Left colon (tissue), 2 donors: ENCODE measurements around the gene HRG. TPM values are rescaled to one million over a fixed set of nuclear protein-coding genes. Genes with fewer than 3 reads are reported as not detected.
"Not testable (repeated sequence)": the region's sequence is repeated elsewhere in the genome, so short reads cannot be mapped to it uniquely, and the experiment has no call there.

Experiments
- ATAC-seq: fragments of 200-7000 bp; cut with Tn5 transposase; one replicate; pipeline ENCODE4 v1.9.1; 2020; ENCODE audit warnings: mild to moderate bottlenecking, moderate library complexity
- DNase-seq, 2 donors: peaks; one replicate each; pipeline ENCODE4 v3.0.0-alpha.2; 2020
- intact Hi-C, 2 donors: fragments of 100-400 bp; cut with DNase I in 1 of 2; cut with micrococcal nuclease in 1 of 2; formaldehyde crosslinking; loops; one replicate each; pipeline versions ENCODE4 v1.11.2 to v1.14.0; 2022; cut with DNase I, micrococcal nuclease
- total RNA-seq, 2 donors: library from RNA; stranded (reverse); fragmentation: NEBNext Ultra II Directional; extraction: Animal tissue kit (Norgen Biotek cat#: 25700); gene quantifications; one replicate each; pipeline ENCODE4 v1.2.1, GENCODE V29; 2021
- donor health status: DM: no; HTN: no; CAD: no.
- donor health status: DM: yes; HTN: yes; CAD: no.

Gene HRG
- total RNA-seq, 2 donors from 2014 or later, result not detected

GRCh38 chr3:186708983-186709679, 43.3 kb downstream of the HRG start:
- DNase-seq, result no peak
- ATAC-seq, result no peak
- intact Hi-C loops, result no loop called here

DNA sequence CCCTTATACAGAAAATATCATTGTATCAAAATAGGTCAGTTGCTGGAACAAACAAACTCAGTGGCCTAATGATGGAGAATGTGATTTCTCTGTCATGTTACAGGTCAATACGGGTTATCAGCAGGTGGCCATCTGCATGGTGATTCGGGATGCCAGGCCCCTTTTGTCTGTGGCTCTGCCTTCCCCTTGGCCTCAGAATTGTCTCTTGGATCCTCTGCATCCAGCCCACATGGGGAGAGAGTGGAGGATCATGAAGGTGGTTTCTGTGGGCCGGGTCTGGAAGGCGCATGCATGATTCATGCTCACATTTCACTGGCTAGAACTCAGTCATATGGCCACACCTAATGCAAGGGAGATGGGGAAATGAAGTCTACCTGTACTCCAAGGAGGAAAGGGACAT, 44.9 kb downstream of the HRG start:
- ATAC-seq, intact Hi-C loops, DNase-seq: not testable (repeated sequence)

DNA sequence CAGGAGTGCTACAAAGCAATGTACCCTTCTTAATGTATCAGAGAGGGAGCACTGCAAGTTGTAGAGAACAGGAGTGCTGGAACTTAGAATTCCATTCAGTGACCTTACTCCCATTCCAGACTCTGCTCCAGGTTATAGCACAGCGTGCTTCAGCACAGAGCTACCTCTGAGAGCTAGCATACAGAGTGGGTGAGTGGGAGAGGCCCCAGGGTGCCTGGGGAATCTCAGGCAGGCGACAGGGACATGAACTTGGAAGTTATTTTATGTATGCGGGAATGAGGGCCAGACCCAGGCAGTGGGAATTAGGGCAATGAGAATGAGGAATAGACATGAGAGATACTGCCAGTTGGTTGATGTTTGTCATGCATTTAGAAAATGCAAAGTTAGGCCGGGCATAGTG, 47.7 kb downstream of the HRG start:
- DNase-seq (no peak), ATAC-seq (no peak)
- intact Hi-C loops, result no loop called here

DNA sequence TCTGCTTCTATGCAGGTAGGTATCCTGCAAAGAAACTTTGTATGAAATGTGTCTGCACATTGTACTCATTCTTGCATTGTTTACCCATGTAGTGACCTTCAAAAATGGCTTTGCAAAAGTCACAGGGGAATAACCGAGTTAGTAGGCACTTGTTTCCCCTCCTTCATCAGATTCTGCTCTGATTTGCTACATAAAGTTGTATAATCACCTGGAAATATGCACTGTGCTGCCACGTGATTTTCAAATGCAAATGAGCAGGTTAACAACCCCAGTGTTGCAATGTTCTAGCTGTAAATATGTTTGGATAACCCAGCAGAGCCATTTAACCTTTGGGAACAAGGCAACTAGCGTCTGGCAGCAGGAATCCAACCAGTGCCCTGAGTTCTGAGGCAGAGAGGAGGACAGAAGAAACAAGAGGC, 51.2 kb downstream of the HRG start, which contains the start of gene KNG1:
Gene KNG1 (plus strand): TSS at position 321 of the 419 bp plus-strand sequence. CDS start 184 bp downstream, outside the sequence.
- ATAC-seq (peak; percentile 87), DNase-seq (peak in 1 of 2 donors; percentile 5)
- intact Hi-C loops, result no loop called here

GRCh38 chr3:186719945-186720739, 54.3 kb downstream of the HRG start:
- intact Hi-C loops, result no loop called here
- ATAC-seq, result no peak
- no peak for DNase-seq

- ATAC-seq (peak; percentile 84), DNase-seq (peak; percentile 14 to 28)
- intact Hi-C loops, result no loop called here
Measured at GRCh38 chr3:186722457-186722856, 56.6 kb downstream of the HRG start.

GRCh38 chr3:186724911-186725310, 59.1 kb downstream of the HRG start:
- ATAC-seq (no peak), DNase-seq (no peak)
- intact Hi-C loops, result no loop called here

Other genes with a start within 250 kb of the HRG start
- gene CRYGS, start 121.6 kb upstream of the HRG start, total RNA-seq, result 1 to 10 TPM; 1.5 to 2.9 TPM
- gene TBCCD1, start 98.7 kb upstream of the HRG start, total RNA-seq, result 10 to 100 TPM; 10.0 to 10.7 TPM
- 10 to 100 TPM; 39.8 to 49.3 TPM for gene DNAJB11, start 95.3 kb upstream of the HRG start, total RNA-seq
- not detected for gene AHSG, start 53.0 kb upstream of the HRG start, total RNA-seq
- not detected for gene FETUB, start 25.6 kb upstream of the HRG start, total RNA-seq
- 1 to 10 TPM; 2.3 to 3.6 TPM for gene KNG1, start 51.3 kb downstream of the HRG start, total RNA-seq
- gene EIF4A2, start 117.6 kb downstream of the HRG start, total RNA-seq, result 100 to 1,000 TPM; 214 to 343 TPM
- gene RFC4, start 140.5 kb downstream of the HRG start, total RNA-seq, result 1 to 10 TPM; 6.6 to 7.8 TPM
- gene ADIPOQ, start 176.7 kb downstream of the HRG start, total RNA-seq, result 1 to 10 TPM in 1 of 2 donors, under 1 TPM in 1; 0.15 to 3.1 TPM